LNCaP clone FGC (cell line): Measurements from ENCODE around the gene MAPKAPK2.

Experiments used
- DNase-seq: peaks from one replicate; pipeline ENCODE4 v3.0.0-alpha.2; 2011; ENCODE audit warnings: low read depth
- H3K4me3 ChIP-seq: 2 replicates; pipeline ENCODE4 v1.5.1; 2011; ENCODE audit warnings: mild to moderate bottlenecking, low read depth, low read length, control low read depth
- CTCF ChIP-seq: IDR thresholded peaks from 2 replicates; pipeline ENCODE4 v1.5.1; 2012; ENCODE audit warnings: mild to moderate bottlenecking; ENCODE audit not compliant: control insufficient read depth, insufficient read depth; ENCODE audit errors: extremely low read depth

MAPKAPK2 gene

GRCh38 chr1:206717674-206717989 lies 32.9 kb downstream of the MAPKAPK2 start:
- H3K4me3 ChIP-seq: no peak overlapping the region
- no peak for DNase-seq
- TF ChIP-seq CTCF: no peak

GRCh38 chr1:206719169-206719839 lies 34.6 kb downstream of the MAPKAPK2 start:
- no peak for TF ChIP-seq CTCF
- DNase-seq: no peak
- H3K4me3 ChIP-seq: no peak overlapping the region

- TF ChIP-seq CTCF: no peak
- DNase-seq: no peak
- no peak overlapping the region for H3K4me3 ChIP-seq
These were observed 36.7 kb downstream of the MAPKAPK2 start for GRCh38 chr1:206721454-206721853.

- TF ChIP-seq CTCF: no peak
- DNase-seq: no peak
- no peak overlapping the region for H3K4me3 ChIP-seq
These were observed 38.2 kb downstream of the MAPKAPK2 start for GRCh38 chr1:206722751-206723461.

GRCh38 chr1:206723462-206723804 lies 38.7 kb downstream of the MAPKAPK2 start:
- no peak for DNase-seq
- no peak for TF ChIP-seq CTCF
- no peak overlapping the region for H3K4me3 ChIP-seq

- DNase-seq: no peak
- TF ChIP-seq CTCF: no peak
- H3K4me3 ChIP-seq: no peak overlapping the region
These were observed 39.2 kb downstream of the MAPKAPK2 start for GRCh38 chr1:206723805-206724472.
